EL (cell line): Measurements from ENCODE around the gene MB.
A peak's percentile ranks its signal among the peaks of the same experiment; 100 is the strongest.

Experiments
- DNase-seq: peaks from one replicate; pipeline ENCODE4 v3.0.0-alpha.2; 2016

Gene MB

GRCh38 chr22:35568751-35569739 is 48.1 kb downstream of the MB start:
- peak; percentile 66 for DNase-seq

DNA sequence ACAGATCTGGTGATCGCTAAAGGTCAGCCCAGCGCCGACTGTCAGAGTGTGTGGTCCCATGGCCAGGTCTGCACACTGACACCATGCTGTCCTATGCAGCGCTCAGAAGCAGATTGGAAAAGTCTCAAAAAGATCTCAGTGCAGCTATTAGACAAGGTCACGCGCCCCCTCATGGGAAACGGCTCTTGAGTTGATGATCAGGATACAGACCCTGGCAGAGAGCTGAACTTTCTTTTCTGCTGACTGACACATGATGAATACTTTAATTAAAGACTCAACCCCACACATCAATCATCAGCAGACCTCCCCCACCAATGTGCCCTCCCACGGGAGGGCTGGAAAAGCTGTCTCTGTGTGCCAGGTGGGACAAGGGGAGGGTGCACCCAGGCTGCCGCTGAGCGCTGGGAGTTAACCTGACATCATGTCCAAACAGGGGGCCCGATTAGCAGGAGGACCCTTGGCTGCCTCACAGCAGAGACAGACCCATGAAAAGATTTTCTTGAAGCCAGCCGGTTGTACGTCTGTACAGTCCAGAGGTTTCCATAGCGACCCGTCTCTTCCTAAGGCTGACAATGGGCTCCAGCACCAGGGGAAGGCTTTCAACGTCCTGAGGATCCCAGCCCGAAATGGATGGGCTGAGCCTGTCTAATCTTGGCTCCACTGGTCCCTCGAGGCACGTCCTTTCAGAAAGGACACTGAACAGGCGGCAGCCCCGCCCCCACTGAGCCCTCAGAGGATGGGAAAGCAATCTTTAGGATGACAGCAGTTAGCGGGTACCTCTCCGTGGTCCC is 49.6 kb downstream of the MB start:
- no peak for DNase-seq

GRCh38 chr22:35564975-35565867 is 51.9 kb downstream of the MB start:
- no peak for DNase-seq

GRCh38 chr22:35563211-35563610 is 53.9 kb downstream of the MB start:
- no peak for DNase-seq

DNA sequence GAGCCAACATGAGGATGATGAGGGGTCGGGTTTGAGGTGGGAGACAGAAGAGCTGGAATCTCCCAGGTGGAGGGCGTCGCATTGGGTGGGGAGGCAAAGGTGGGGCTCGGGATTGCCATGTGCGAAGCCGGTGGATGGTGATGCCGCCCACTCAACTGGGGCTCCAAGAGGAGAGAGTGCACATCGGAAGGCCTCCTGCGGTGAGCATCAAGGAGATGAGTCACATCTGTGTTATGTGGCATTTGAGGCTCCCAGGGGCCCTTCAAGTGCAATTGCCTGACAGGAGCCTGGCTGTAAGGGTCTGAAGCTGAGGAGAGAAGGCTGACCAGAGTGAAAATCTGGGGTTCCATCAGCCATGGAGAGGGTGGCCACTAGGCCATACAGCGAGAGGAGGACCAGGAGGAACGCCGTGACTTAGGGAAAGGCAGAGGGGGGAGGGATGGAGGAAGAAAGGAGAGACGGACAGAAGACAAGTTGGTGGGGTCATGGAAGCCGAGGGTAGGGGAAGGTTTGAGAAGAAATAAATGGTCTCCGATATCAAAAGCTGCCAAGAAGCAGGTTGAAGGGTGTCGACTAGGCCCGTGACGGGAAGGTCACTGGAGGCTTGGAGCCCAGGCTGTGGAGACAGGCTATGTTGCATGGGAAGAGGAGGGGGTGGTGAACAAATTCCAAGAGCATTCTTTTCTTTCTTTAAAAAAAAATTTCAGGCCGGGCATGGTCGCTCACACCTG is 55.2 kb downstream of the MB start:
- DNase-seq: peak; percentile 92

DNA sequence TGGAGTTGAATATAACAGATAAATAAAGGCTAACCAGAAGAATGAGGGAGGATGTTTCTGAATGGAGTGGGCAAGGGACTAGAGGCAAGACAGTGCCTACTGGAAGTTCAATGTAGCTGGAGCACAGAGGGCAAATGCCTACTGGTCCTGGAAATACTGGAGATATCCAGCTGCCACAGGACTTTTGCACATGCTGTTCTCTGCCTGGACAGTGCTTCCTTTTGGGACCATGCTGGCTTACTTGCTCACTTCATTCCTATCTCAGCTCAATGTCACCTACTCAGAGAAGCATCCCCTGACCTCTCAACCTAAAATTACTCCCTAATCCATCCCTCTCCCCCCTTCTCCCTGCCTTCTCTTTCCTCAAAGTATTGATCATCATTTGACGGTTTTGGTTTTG is 56.3 kb downstream of the MB start:
- no peak for DNase-seq

DNA sequence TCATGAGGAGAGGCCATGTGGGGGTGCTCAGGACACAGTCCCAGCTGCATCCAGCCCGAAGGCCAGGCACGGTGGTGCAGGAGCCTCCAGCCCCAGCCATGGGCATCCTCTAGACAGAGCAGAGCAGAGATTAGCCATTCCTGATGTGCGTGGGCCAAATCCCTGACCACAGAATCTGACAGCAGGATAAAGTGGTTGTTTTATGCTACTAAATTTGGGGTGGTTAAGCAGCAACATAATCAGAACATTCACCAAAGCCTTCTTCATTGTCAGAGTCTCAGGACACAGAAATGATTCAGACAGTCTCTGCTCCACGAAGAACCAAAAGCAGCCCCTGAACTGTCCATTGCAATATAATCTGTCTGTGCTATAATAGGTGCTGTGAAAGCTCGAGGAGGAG is 56.8 kb downstream of the MB start:
- no peak for DNase-seq

DNA sequence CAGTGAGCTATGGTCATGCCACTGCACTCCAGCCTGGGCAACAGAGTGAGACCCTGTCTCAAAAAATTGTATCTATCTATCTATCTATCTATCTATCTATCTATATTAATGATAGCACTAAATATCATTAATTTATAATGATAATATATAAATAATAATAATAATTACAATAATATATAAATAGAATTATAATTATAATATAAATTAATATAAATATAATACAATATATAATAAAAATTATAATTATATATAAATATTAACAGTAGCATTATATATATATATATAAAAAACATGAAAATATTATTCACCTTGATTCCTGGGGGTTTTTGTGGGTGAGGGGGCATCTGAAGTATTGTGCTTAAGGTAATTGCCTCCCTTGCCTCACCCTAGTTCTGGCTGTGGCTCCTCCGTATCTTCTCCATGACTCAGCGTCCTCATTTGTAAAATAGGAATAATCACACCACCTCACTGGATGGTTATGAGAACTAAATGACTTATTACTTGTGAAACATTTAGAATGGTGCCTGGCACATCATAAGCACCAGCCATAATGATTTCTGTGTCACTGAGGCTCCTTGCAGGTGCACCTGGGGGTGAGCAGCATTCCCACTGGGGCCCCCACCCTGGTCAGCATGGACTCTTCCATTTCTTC is 57.6 kb downstream of the MB start:
- peak; percentile 39 for DNase-seq

DNA sequence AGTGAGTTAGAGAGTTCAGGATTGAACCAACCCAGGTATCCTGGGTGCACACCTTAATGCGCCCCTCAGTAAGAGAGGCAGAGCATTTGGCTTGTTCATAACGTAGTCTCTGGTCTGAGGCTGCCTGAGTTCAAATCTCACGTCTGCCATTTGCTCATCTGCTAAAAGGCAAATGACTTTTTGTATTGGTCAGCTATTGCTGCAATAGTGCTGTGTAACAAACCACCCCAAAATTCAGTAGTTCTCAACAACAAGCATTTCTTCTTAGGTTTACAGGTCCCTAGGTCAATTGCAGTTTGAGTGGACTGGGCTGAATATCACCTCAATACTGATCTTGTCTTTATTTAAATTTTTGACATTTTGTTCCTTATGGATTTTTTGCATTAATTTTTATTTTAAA is 58.4 kb downstream of the MB start:
- DNase-seq: no peak

DNA sequence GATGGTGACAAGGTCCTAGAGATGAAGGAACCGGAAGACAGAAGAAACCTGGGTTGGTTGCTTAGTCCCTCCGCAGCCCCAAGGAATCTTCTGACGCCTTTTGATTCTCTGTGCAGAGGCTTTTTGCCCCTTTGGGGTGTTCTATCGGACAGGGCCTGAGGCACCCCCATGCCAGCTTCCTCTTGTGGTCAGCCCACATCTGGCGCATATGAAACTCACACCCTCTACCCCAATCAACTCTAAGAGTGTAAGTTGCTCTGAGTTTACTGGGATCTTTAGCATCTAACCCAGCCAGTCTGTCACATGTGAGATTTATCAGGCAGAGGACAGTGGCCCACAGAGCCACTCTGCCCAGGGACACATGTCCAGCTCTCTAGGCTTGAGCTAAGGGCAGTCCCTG is 59.1 kb downstream of the MB start:
- no peak for DNase-seq
